Stomach (tissue), 9 donors: Measurements from ENCODE around the gene FTO. TPM values are rescaled to one million over a fixed set of nuclear protein-coding genes. Genes with fewer than 3 reads are reported as not detected.

Source experiments
- DNase-seq, 2 donors: peaks; one replicate each; pipeline versions ENCODE4 v3.0.0 to v3.0.0-alpha.2; 2013 to 2019
- H3K27ac ChIP-seq, 5 donors: fragments of 200-600 bp in 4 of 5; sonication (generic) in 4 of 5; one replicate each; pipeline ENCODE4 v1.5.1; 2013 to 2019; ENCODE audit warnings: mild to moderate bottlenecking in 1 of 5, moderate library complexity in 1 of 5
- H3K27me3 ChIP-seq, 3 donors: fragments of 200-600 bp; sonication (generic); one replicate each; pipeline ENCODE4 v1.5.1; 2017 to 2019; ENCODE audit warnings: mixed run types in 1 of 3
- H3K36me3 ChIP-seq, 4 donors: fragments of 200-600 bp; sonication (generic); 1 replicate in 3 of 4; 2 replicates in 1 of 4; pipeline ENCODE4 v1.5.1; 2016 to 2019
- H3K4me1 ChIP-seq, 4 donors: fragments of 200-600 bp; sonication (generic); one replicate each; pipeline ENCODE4 v1.5.1; 2016 to 2019
- H3K4me3 ChIP-seq, 4 donors: fragments of 200-600 bp; sonication (generic) in 3 of 4; one replicate each; pipeline ENCODE4 v1.5.1; 2016 to 2019; ENCODE audit warnings: mild to moderate bottlenecking in 1 of 4
- H3K9me3 ChIP-seq, 4 donors: fragments of 200-600 bp; sonication (generic); one replicate each; pipeline ENCODE4 v1.5.1; 2016 to 2019
- EP300 ChIP-seq: sonication (generic); formaldehyde crosslinking; IDR thresholded peaks from one replicate; pipeline ENCODE4 v1.6.1; 2017; ENCODE audit warnings: antibody characterized with exemption
- POLR2A ChIP-seq, 4 donors: fragments of 450-650 bp; IDR thresholded peaks; one replicate each; pipeline ENCODE4 v1.6.1; 2016; ENCODE audit warnings: antibody characterized with exemption in 4 of 4, control low read depth in 2 of 4, mild to moderate bottlenecking in 1 of 4, moderate library complexity in 1 of 4
- POLR2AphosphoS5 ChIP-seq, 3 donors: sonication (generic); formaldehyde crosslinking; IDR thresholded peaks; one replicate each; pipeline ENCODE4 v1.6.1; 2016; ENCODE audit warnings: antibody characterized with exemption in 3 of 3
- WGBS, 5 donors: extraction: QIAGEN DNeasy Blood & Tissue Kit in 3 of 5; methylation state at CpG; one replicate each; pipeline versions ENCODE4 v1.1.5 to v1.1.7; 2013 to 2018; 5-methylcytosine and 5-hydroxymethylcytosine counted together
- intact Hi-C: fragments of 100-400 bp; cut with DNase I; formaldehyde crosslinking; loops from one replicate; pipeline ENCODE4 v1.15.1; 2023; ENCODE audit warnings: low total_unique reads
- polyA plus RNA-seq, 3 donors: library from polyadenylated mRNA; stranded (reverse); fragments of 200-250 nt; gene quantifications; one replicate each; pipeline ENCODE4 v1.2.3, GENCODE V29; 2013
- total RNA-seq, 5 donors: library from RNA; depleted of rRNA; stranded (reverse); fragments of >200 nt; gene quantifications; one replicate each; pipeline versions ENCODE4 v1.1.0 to v1.2.3, GENCODE V29; 2014 to 2016
- TF ChIP-seq, protein P1 (sequence below), 7 experiments: fragments of 450-650 bp in 4 of 7; fragments of 200-600 bp in 3 of 7; sonication (generic) in 3 of 7; IDR thresholded peaks; one replicate each; pipeline ENCODE4 v1.5.1; 2016 to 2019; ENCODE audit warnings: antibody characterized with exemption in 7 of 7, control low read depth in 2 of 7, mild to moderate bottlenecking in 1 of 7
- donor health status: healthy with polysubstance abuse.
- donor health status: Bipolar disorder and iron deficiency.
- donor health status: healthy.

FTO gene
- total and polyA plus RNA-seq, 8 donors, result 9.3 to 88.7 (median 24.6) TPM

GRCh38 chr16:53982631-53983042, 278.7 kb downstream of the FTO start:
- intact Hi-C loops, result no loop called here
- H3K4me3 ChIP-seq, result no peak overlapping the region
- H3K9me3 ChIP-seq, result no peaks in the 10 kb centered on the region
- no peaks in the 10 kb centered on the region for H3K4me1 ChIP-seq
- no peaks in the 10 kb centered on the region for H3K27me3 ChIP-seq
- WGBS, 5 donors, result 62 to 71% (median 68%) methylated on average over 3 of the region's 3 CpGs
- no peaks in the 10 kb centered on the region for H3K36me3 ChIP-seq
- DNase-seq, result no peak
- H3K27ac ChIP-seq, result no peak overlapping the region
- TF ChIP-seq EP300 (no peak), POLR2A (IDR thresholded peaks at IDR 0.05) (no peak), POLR2AphosphoS5 (IDR thresholded peaks at IDR 0.05) (no peak)
- TF ChIP-seq, protein P1, sequence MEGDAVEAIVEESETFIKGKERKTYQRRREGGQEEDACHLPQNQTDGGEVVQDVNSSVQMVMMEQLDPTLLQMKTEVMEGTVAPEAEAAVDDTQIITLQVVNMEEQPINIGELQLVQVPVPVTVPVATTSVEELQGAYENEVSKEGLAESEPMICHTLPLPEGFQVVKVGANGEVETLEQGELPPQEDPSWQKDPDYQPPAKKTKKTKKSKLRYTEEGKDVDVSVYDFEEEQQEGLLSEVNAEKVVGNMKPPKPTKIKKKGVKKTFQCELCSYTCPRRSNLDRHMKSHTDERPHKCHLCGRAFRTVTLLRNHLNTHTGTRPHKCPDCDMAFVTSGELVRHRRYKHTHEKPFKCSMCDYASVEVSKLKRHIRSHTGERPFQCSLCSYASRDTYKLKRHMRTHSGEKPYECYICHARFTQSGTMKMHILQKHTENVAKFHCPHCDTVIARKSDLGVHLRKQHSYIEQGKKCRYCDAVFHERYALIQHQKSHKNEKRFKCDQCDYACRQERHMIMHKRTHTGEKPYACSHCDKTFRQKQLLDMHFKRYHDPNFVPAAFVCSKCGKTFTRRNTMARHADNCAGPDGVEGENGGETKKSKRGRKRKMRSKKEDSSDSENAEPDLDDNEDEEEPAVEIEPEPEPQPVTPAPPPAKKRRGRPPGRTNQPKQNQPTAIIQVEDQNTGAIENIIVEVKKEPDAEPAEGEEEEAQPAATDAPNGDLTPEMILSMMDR (IDR thresholded peaks at IDR 0.05), result no peak

DNA sequence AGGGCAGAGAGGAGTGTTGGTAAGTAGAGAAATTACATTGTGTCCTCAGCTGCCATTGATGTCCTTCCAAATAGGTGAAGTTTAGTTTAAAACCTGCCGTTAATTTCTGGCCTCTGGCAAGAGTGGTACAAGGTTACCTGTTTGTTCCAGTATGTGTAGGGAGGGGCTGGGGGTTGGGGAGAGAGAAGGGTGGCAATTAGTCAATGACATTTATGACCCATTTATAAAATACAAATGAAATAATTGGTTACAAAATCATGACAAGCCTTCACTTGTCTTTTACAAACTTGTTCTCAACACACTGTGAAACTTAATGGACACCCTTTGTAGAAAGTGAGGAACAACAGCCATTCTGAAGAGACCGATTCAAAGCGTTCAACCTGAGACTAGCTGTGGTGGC, 281.0 kb downstream of the FTO start:
- no peaks in the 10 kb centered on the region for H3K36me3 ChIP-seq
- DNase-seq, result no peak
- no peaks in the 10 kb centered on the region for H3K4me1 ChIP-seq
- intact Hi-C loops, result no loop called here
- no peaks in the 10 kb centered on the region for H3K27me3 ChIP-seq
- 85 to 97% (median 86%) methylated on average over 3 of the region's 3 CpGs for WGBS, 5 donors
- TF ChIP-seq POLR2AphosphoS5 (IDR thresholded peaks at IDR 0.05) (no peak), POLR2A (IDR thresholded peaks at IDR 0.05) (no peak), EP300 (no peak)
- TF ChIP-seq, protein P1 (IDR thresholded peaks at IDR 0.05), result no peak
- H3K9me3 ChIP-seq, result no peaks in the 10 kb centered on the region
- H3K4me3 ChIP-seq, result no peak overlapping the region
- H3K27ac ChIP-seq, result no peak overlapping the region

DNA sequence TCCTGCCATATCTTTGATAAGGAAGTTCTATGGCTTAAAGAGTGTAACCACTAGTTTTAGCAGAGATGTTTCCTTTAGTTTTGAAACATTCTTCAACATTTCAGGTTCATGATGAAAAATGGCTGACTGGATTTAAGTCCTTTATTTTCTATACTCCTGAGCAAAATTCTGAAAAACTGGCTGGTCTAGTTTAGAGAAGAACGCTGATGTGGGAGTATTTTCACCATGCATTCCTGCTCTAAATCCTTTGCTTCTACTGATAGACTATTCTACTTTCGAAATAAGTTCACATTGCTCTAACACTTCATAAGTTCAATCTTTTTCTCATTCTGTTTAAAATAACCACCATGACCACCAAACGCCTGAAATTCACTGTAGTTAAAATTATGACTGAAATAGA, 281.9 kb downstream of the FTO start:
- H3K4me3 ChIP-seq, result no peak overlapping the region
- WGBS, 5 donors, result 71 to 84% (median 77%) methylated on average over 3 of the region's 3 CpGs

GRCh38 chr16:53986793-53987192, 282.8 kb downstream of the FTO start:
- Histone ChIP-seq H3K4me3 (no peak overlapping the region), H3K9me3 (no peaks in the 10 kb centered on the region), H3K36me3 (no peaks in the 10 kb centered on the region), H3K27ac (no peak overlapping the region), H3K4me1 (peaks cover 0 to 12% (median 9%) of the 10 kb centered on the region in 4 donors), H3K27me3 (no peaks in the 10 kb centered on the region)
- DNase-seq, result no peak
- TF ChIP-seq POLR2A (IDR thresholded peaks at IDR 0.05) (no peak), EP300 (no peak), POLR2AphosphoS5 (IDR thresholded peaks at IDR 0.05) (no peak)
- TF ChIP-seq, protein P1 (IDR thresholded peaks at IDR 0.05), result no peak
- 92 to 98% (median 93%) methylated on average over 5 of the region's 5 CpGs for WGBS, 5 donors
- intact Hi-C loops, result no loop called here

More for the DNA sequence above, 281.9 kb downstream of the FTO start:
- no peak for DNase-seq
- Histone ChIP-seq H3K27ac (no peak overlapping the region), H3K36me3 (no peaks in the 10 kb centered on the region), H3K4me1 (peaks cover 0 to 3% (median 1%) of the 10 kb centered on the region in 4 donors), H3K27me3 (no peaks in the 10 kb centered on the region), H3K9me3 (no peaks in the 10 kb centered on the region)
- TF ChIP-seq, protein P1 (IDR thresholded peaks at IDR 0.05), result no peak
- TF ChIP-seq EP300 (no peak), POLR2A (IDR thresholded peaks at IDR 0.05) (no peak), POLR2AphosphoS5 (IDR thresholded peaks at IDR 0.05) (no peak)
- intact Hi-C loops, result no loop called here
